Muscle of leg (tissue), 11 donors: ENCODE measurements around the gene AKT1. TPM values are rescaled to one million over a fixed set of nuclear protein-coding genes. Genes with fewer than 3 reads are reported as not detected.
"Not testable (repeated sequence)": the region's sequence is repeated elsewhere in the genome, so short reads cannot be mapped to it uniquely, and the experiment has no call there.

Experiments used
- DNase-seq: peaks from one replicate; pipeline ENCODE4 v3.0.0; 2013
- H3K27ac ChIP-seq: one replicate; pipeline ENCODE4 v1.5.1; 2013; ENCODE audit warnings: mild to moderate bottlenecking, low read length, control low read depth
- H3K27me3 ChIP-seq: one replicate; pipeline ENCODE4 v1.6.1; 2013; ENCODE audit warnings: low read length; ENCODE audit not compliant: control insufficient read depth, insufficient read depth
- H3K36me3 ChIP-seq: one replicate; pipeline ENCODE4 v1.6.1; 2013; ENCODE audit warnings: low read length; ENCODE audit not compliant: control insufficient read depth, insufficient read depth
- H3K4me1 ChIP-seq: one replicate; pipeline ENCODE4 v1.6.1; 2013; ENCODE audit warnings: low read length; ENCODE audit not compliant: control insufficient read depth, insufficient read depth
- H3K4me3 ChIP-seq: one replicate; pipeline ENCODE4 v1.5.1; 2013; ENCODE audit warnings: low read length, control low read depth
- H3K9me3 ChIP-seq: replicated peaks from 2 replicates; pipeline ENCODE4 v1.6.1; 2013; ENCODE audit warnings: low read depth, low read length; ENCODE audit not compliant: control insufficient read depth
- WGBS: methylation state at CpG from one replicate; pipeline ENCODE4 v1.1.5; 2013; ENCODE audit warnings: missing lambda C conversion rate; ENCODE audit not compliant: insufficient coverage; 5-methylcytosine and 5-hydroxymethylcytosine counted together
- polyA plus RNA-seq, 8 donors: library from polyadenylated mRNA; unstranded; fragments of 120-200 nt; gene quantifications; one replicate each; pipeline versions ENCODE4 v1.2.1 to v1.2.3, GENCODE V29; 2013; ENCODE audit warnings: inconsistent platforms in 1 of 8, low replicate concordance in 1 of 8; ENCODE audit not compliant: insufficient read length in 8 of 8, insufficient read depth in 1 of 8
- total RNA-seq: library from RNA; stranded (reverse); fragments of 120-200 nt; gene quantifications from one replicate; pipeline ENCODE4 v1.2.4, GENCODE V29; 2013

The AKT1 gene
- total and polyA plus RNA-seq, 9 donors: 135 to 255 (median 217) TPM

DNA sequence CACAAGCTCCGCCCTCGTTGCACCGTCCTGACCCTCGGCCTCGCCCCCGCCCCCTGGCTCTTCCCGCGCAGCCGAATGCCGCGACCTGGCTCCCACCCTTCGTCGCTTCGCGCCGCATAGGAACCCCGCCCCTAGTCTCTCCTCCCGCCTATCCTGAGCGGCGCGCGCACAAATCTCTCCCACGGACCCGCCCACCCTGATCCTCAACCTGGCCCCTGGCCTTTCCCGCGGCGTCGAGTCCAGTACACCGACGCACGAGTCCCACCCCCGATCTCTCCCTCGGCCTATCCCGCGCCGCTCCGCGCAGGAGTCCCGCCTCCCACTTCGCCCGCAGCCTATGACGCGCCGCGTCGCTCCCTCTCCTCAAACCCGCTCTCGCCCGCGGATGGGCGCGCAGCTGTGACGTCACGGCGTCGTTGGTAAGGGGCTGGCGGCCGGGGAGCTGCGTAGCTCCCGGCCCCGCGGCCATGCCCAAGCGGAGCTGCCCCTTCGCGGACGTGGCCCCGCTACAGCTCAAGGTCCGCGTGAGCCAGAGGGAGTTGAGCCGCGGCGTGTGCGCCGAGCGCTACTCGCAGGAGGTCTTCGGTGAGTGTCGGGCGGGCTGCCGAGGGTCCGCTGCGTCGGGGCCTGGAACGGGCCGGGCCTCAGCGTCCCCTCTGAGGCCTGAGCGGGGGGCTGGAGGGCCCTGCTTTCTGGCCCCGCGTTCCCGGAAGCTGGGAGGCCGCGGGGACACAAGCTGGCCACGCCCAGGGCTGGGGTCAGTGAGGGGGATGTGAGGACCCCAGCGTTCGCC is 42.6 kb downstream of the AKT1 start, which contains the start of gene SIVA1:
TSS of gene SIVA1 (plus strand) at position 413 of the 793 bp plus-strand sequence. CDS start at position 468, 55 bp downstream.
- H3K4me1 ChIP-seq: peaks cover 52% of the 10 kb centered on the region
- WGBS: under 1% methylated on average over 95 of the region's 95 CpGs
- H3K27ac ChIP-seq: peak within 1 kb of the TSS; percentile 94
- no peaks in the 10 kb centered on the region for H3K27me3 ChIP-seq
- no peaks in the 10 kb centered on the region for H3K9me3 ChIP-seq
- H3K4me3 ChIP-seq: peak within 1 kb of the TSS; percentile 94
- H3K36me3 ChIP-seq: peaks cover 33% of the 10 kb centered on the region
- peak; percentile 100 for DNase-seq

DNA sequence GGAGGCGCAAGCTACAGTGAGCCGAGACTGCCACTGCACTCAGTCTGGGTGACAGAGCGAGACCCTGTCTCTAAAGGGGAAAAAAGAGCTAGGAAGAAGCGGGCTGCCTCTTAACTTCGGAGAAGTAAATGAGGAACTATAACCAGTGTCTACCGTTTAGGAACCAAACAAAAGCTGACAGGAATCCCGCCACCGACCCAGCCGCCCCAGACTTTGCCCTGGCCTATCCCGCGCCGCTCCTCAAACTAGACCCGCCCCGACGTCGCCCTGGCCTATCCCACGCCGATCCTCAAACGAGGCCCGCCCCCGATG is 43.2 kb downstream of the AKT1 start:
- no peaks in the 10 kb centered on the region for H3K27me3 ChIP-seq
- 5% methylated on average over 21 of the region's 21 CpGs for WGBS
- H3K9me3 ChIP-seq: no peaks in the 10 kb centered on the region
- H3K4me3 ChIP-seq: peak overlapping the region; percentile 94
- peak overlapping the region; percentile 94 for H3K27ac ChIP-seq
- peaks cover 27% of the 10 kb centered on the region for H3K36me3 ChIP-seq
- no peak for DNase-seq
- peaks cover 55% of the 10 kb centered on the region for H3K4me1 ChIP-seq

- H3K4me3 ChIP-seq: peak overlapping the region; percentile 94
- peaks cover 59% of the 10 kb centered on the region for H3K4me1 ChIP-seq
- no peaks in the 10 kb centered on the region for H3K9me3 ChIP-seq
- DNase-seq: peak; percentile 33
- peak overlapping the region; percentile 94 for H3K27ac ChIP-seq
- H3K36me3 ChIP-seq: peaks cover 21% of the 10 kb centered on the region
- no peaks in the 10 kb centered on the region for H3K27me3 ChIP-seq
- WGBS: 88% methylated on average over 75 of the region's 90 CpGs
These were observed 43.8 kb downstream of the AKT1 start for GRCh38 chr14:104751539-104752422.

GRCh38 chr14:104750753-104751057 is 44.8 kb downstream of the AKT1 start:
- not testable (repeated sequence) for H3K27ac ChIP-seq
- WGBS: 83% methylated on average over 3 of the region's 5 CpGs
- H3K4me1 ChIP-seq: peaks cover 57% of the 10 kb centered on the region

DNA sequence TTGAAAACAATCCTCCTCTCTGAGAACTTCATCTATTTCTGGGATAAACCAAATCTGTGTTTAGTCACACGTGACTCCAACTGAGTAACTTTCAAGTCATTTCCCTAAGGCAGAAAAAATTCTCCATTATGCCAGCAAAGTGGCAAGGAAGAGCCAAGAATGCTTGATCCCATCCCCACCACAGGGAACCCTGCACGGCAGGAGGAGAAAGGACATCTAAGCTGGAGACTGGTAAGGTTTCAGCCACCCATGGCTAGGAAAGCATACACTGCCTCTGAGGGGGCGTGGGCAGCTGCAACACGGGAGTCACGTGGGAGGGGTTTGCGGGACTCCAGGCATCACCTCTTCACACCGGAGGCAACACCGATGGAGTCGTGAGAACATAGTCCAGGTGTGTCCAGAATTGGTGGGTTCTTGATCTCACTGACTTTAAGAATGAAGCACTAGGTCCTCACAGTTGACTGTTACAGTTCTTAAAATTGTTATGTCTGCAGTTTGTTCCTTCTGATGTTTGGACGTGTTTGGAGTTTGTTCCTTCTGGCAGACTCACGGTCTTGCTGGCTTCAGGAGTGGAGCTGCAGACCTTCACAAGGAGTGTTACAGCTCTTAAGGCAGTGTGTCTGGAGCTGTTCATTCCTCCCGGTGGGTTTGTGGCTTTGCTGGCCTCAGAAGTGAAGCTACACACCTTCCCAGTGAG is 45.3 kb downstream of the AKT1 start:
- H3K9me3 ChIP-seq: no peaks in the 10 kb centered on the region
- WGBS: 53% methylated on average over 9 of the region's 12 CpGs
- no peak overlapping the region for H3K4me3 ChIP-seq
- peaks cover 10% of the 10 kb centered on the region for H3K36me3 ChIP-seq
- no peak for DNase-seq
- peaks cover 53% of the 10 kb centered on the region for H3K4me1 ChIP-seq
- no peaks in the 10 kb centered on the region for H3K27me3 ChIP-seq
- H3K27ac ChIP-seq: no peak overlapping the region

More at GRCh38 chr14:104750753-104751057, 44.8 kb downstream of the AKT1 start:
- H3K9me3 ChIP-seq, H3K4me3 ChIP-seq, H3K27me3 ChIP-seq, DNase-seq: not testable (repeated sequence)
- H3K36me3 ChIP-seq: peaks cover 10% of the 10 kb centered on the region

DNA sequence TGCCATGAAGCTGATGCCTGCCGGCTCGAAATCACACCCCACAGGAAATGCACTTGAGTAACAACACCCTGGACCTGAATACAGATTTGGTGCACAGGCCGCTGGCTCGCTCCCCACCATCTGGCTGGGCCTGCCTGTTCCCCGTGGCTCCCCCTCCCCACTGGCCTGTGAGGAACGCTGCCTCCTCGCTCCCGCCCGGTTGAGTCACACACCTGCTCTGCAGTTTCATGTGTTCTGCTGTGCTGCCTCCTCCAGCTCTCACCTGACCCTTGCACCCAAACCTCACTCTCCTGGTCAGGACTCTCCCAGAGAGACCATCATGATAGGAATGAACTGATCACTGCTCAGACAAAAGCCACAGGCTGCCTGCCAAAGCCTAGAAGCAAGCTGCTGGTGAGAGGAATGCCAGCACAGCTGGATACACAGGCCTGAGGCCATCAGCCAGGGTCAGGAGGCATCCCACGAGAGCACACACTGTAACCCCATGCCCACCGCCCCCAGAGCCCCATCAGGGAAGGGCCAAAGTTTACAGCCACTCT is 46.4 kb downstream of the AKT1 start:
- DNase-seq: peak; percentile 77
- Histone ChIP-seq H3K36me3 (peaks cover 14% of the 10 kb centered on the region), H3K27me3 (no peaks in the 10 kb centered on the region), H3K27ac (peak overlapping the region; percentile 67), H3K9me3 (no peaks in the 10 kb centered on the region), H3K4me3 (no peak overlapping the region), H3K4me1 (peaks cover 42% of the 10 kb centered on the region)
- WGBS: 12% methylated on average over 9 of the region's 11 CpGs

DNA sequence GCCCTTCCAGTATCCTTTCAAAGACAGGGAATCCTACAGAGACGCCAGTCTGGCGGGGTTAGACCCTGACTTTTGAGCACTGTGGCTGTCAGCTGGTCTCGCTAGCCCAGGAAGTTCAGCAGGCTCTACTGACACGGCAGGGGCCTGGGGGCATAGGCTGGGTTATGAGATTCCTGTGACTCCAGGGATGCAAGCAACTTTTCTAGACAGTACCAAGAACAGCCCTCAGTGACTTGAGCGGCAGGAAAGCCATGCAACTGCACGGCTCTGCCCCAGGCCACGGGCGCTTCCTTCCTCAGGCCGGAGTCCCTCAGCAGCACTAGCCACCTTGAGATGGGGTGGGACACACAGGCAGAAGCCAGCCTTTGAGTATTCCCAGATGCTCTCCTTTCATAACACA is 47.7 kb downstream of the AKT1 start:
- Histone ChIP-seq H3K4me1 (peaks cover 38% of the 10 kb centered on the region), H3K27ac (no peak overlapping the region), H3K27me3 (no peaks in the 10 kb centered on the region), H3K4me3 (no peak overlapping the region), H3K9me3 (no peaks in the 10 kb centered on the region), H3K36me3 (peaks cover 24% of the 10 kb centered on the region)
- WGBS: 56% methylated on average over 3 of the region's 9 CpGs
- DNase-seq: no peak

- Histone ChIP-seq H3K4me1 (peaks cover 34% of the 10 kb centered on the region), H3K36me3 (peaks cover 32% of the 10 kb centered on the region), H3K9me3 (no peaks in the 10 kb centered on the region), H3K4me3 (no peak overlapping the region), H3K27ac (no peak overlapping the region), H3K27me3 (no peaks in the 10 kb centered on the region)
- DNase-seq: peak; percentile 59
- WGBS: 13% methylated on average over 1 of the region's 7 CpGs
These were observed 48.5 kb downstream of the AKT1 start for GRCh38 chr14:104746934-104747481.

DNA sequence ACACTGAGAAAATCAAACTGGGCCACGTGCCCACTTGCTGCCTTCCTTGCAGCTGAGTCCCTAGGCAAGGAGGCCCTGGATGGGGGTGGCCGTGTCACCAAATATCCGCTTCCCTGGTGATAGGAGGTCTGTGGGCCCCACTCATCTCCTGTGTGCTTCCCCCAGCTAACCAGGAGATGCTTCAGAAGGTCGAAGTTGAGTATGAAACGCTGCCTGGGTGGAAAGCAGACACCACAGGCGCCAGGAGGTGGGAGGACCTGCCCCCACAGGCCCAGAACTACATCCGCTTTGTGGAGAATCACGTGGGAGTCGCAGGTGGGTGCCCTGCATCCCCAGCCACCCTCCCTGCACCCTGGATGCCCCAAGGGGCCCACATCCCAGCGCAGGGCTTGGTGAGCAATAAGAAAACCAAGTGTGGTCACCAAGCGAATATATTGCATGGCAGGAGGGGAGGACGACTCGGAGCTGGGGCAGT is 49.4 kb downstream of the AKT1 start:
- H3K9me3 ChIP-seq: no peaks in the 10 kb centered on the region
- H3K4me1 ChIP-seq: peaks cover 33% of the 10 kb centered on the region
- no peaks in the 10 kb centered on the region for H3K27me3 ChIP-seq
- WGBS: 78% methylated on average over 9 of the region's 13 CpGs
- H3K36me3 ChIP-seq: peaks cover 40% of the 10 kb centered on the region
- no peak overlapping the region for H3K4me3 ChIP-seq
- no peak for DNase-seq
- H3K27ac ChIP-seq: no peak overlapping the region
